Activated B cell treated with CpG ODN at 0.5 μM for 24 hours (primary cell): ENCODE results near the gene GABRB2. TPM values are rescaled to one million over a fixed set of nuclear protein-coding genes. Genes with fewer than 3 reads are reported as not detected.

Experiments
- ATAC-seq: fragments of 200-7000 bp; cut with Tn5 transposase; one replicate; pipeline ENCODE4 v1.10.0; 2021; ENCODE audit warnings: low read depth, mild to moderate bottlenecking, moderate library complexity
- CTCF ChIA-PET: fragments of 350-600 bp; sonication (Branson Sonifier 250); formaldehyde crosslinking; loops from one replicate; lab custom pipeline; 2021; ENCODE audit warnings: antibody characterized with exemption; lab: Charles Lee
- POLR2A ChIA-PET: fragments of 350-600 bp; sonication (Branson Sonifier 250); formaldehyde crosslinking; loops from one replicate; lab custom pipeline; 2021; ENCODE audit warnings: antibody characterized with exemption; lab: Charles Lee
- DNase-seq: peaks from one replicate; pipeline ENCODE4 v3.0.0; 2022
- H3K27ac Mint-ChIP-seq: one replicate; pipeline ENCODE4 v1.8.0; 2020; ENCODE audit warnings: mixed read lengths
- H3K27me3 Mint-ChIP-seq: one replicate; pipeline ENCODE4 v1.8.0; 2021; ENCODE audit warnings: mixed read lengths
- H3K36me3 Mint-ChIP-seq: one replicate; pipeline ENCODE4 v1.8.0; 2021; ENCODE audit warnings: low read depth, mixed read lengths
- H3K4me1 Mint-ChIP-seq: one replicate; pipeline ENCODE4 v1.8.0; 2021; ENCODE audit warnings: mixed read lengths
- H3K4me3 Mint-ChIP-seq: one replicate; pipeline ENCODE4 v1.8.0; 2020; ENCODE audit warnings: mild to moderate bottlenecking, mixed read lengths
- H3K9me3 Mint-ChIP-seq: one replicate; pipeline ENCODE4 v1.8.0; 2020; ENCODE audit warnings: mixed read lengths
- intact Hi-C: fragments of 100-400 bp; cut with micrococcal nuclease; formaldehyde crosslinking; loops from one replicate; pipeline ENCODE4 v1.15.1; 2024
- total RNA-seq: library from RNA; stranded (reverse); gene quantifications from 2 replicates; pipeline ENCODE4 v1.2.3, GENCODE V29; 2022
- TF ChIP-seq, protein P1 (sequence below): fragments of 200-600 bp; IDR thresholded peaks from one replicate; pipeline ENCODE4 v1.8.0; 2022; ENCODE audit warnings: antibody characterized with exemption, mild to moderate bottlenecking

Gene GABRB2
- total RNA-seq, 1 donor from 2014 or later, result not detected

DNA sequence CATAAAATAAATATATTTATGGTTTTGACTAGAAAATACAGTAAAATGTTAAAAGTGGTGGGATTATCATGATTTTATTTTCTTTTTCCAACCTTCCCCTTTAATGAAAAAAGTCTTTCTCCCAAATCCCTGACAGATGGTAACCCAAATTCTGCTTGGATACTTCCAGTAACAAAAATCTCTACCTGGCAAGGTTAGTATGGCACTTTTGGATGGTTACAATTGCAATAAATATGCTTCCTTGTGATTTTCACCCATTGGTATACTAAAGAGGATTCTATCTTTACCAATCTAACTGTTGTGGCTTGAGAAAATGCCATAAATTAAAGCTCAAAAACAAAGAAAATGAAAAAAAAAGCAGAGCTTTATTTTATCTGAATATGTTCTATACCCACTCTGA, 62.8 kb downstream of the GABRB2 start:
- H3K4me1 Mint-ChIP-seq, result no peaks in the 10 kb centered on the region
- ChIA-PET POLR2A (no interaction called here), CTCF (no interaction called here)
- ATAC-seq, result no peak
- no peaks in the 10 kb centered on the region for H3K9me3 Mint-ChIP-seq
- no peak overlapping the region for H3K4me3 Mint-ChIP-seq
- H3K27ac Mint-ChIP-seq, result no peak overlapping the region
- TF ChIP-seq, protein P1, sequence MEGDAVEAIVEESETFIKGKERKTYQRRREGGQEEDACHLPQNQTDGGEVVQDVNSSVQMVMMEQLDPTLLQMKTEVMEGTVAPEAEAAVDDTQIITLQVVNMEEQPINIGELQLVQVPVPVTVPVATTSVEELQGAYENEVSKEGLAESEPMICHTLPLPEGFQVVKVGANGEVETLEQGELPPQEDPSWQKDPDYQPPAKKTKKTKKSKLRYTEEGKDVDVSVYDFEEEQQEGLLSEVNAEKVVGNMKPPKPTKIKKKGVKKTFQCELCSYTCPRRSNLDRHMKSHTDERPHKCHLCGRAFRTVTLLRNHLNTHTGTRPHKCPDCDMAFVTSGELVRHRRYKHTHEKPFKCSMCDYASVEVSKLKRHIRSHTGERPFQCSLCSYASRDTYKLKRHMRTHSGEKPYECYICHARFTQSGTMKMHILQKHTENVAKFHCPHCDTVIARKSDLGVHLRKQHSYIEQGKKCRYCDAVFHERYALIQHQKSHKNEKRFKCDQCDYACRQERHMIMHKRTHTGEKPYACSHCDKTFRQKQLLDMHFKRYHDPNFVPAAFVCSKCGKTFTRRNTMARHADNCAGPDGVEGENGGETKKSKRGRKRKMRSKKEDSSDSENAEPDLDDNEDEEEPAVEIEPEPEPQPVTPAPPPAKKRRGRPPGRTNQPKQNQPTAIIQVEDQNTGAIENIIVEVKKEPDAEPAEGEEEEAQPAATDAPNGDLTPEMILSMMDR, result no peak
- no peak for DNase-seq
- no peaks in the 10 kb centered on the region for H3K36me3 Mint-ChIP-seq
- no peaks in the 10 kb centered on the region for H3K27me3 Mint-ChIP-seq
- intact Hi-C loops, result no loop called here

DNA sequence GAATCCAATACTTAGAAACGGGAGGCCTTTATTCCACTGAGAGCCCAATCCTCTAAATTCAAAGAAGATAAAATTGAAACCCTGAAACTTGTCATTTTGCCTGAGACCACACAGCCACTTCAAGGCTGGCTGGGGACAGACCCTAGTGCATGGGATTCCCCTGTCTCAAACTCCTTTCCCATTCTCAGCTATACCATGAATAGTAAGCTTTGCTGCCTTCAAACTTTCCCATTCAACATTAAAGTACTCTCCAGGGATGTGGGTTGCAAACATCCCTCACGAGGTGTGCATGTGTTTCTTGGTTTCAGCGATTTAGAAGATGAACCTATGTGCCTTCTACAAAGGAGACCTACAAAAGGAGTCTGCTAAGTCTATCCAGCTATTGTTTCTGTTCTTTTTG, 64.6 kb downstream of the GABRB2 start:
- ATAC-seq (no peak), DNase-seq (no peak)
- H3K27ac Mint-ChIP-seq, result no peak overlapping the region
- no peaks in the 10 kb centered on the region for H3K36me3 Mint-ChIP-seq
- no peaks in the 10 kb centered on the region for H3K4me1 Mint-ChIP-seq
- ChIA-PET POLR2A (no interaction called here), CTCF (no interaction called here)
- no peaks in the 10 kb centered on the region for H3K9me3 Mint-ChIP-seq
- intact Hi-C loops, result no loop called here
- H3K4me3 Mint-ChIP-seq, result no peak overlapping the region
- H3K27me3 Mint-ChIP-seq, result no peaks in the 10 kb centered on the region
- TF ChIP-seq, protein P1, result no peak

DNA sequence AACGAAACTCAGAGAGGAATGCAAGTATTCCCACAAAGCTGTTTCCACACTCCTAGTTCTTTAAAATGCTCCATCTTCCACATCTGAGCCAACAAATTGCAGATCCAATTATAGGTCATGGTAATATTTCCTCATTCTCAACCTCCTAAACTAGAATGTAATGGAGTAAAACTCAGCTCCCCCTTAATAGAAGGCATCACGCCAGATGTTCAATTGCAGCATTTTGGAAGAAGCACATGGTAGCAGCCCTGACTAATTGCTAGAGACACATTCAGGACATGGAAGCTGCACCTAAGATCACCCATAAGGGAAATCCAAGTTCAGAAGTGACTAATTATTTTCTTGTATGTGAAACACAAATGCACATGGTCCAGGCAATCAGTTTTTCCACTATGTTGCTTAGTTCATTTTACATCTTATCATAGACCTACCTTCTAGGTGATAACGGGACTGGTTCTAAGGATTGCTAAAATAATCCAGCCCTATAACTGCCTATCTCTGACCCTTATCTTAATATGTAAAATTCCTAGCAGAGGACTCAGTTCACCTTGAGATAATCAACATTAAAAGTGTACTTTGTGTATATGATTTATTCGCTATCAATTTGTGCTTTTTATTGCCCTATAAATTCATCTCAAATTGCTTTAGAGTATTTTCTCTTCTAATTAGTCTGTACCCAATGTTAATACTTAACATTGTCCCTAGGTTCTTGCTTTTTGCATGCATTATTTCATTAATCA, 75.1 kb downstream of the GABRB2 start:
- POLR2A ChIA-PET, result no interaction called here
- peaks cover 5% of the 10 kb centered on the region for H3K9me3 Mint-ChIP-seq

DNA sequence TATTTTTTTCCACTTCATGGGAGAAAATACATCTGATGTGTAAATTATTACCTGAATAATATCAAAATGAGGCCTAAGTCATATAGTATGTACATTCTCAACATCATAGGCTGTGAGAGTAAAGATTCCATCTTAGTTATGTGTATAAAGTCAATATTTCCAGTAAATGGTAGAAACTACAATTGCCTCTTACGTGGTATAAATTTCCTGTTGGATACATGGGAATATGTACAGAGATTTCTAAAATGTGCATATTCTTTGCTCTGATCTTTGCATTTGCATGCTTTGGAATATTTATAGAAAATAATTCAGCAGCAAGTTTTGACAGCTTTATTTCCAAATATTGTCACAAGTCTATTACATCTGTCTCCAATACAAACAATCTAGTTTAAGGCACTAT, 78.8 kb downstream of the GABRB2 start:
- TF ChIP-seq, protein P1, result no peak
- DNase-seq (no peak), ATAC-seq (no peak)
- POLR2A ChIA-PET, result no interaction called here
- H3K4me1 Mint-ChIP-seq, result no peaks in the 10 kb centered on the region
- H3K27me3 Mint-ChIP-seq, result no peaks in the 10 kb centered on the region
- no peaks in the 10 kb centered on the region for H3K9me3 Mint-ChIP-seq
- no peaks in the 10 kb centered on the region for H3K36me3 Mint-ChIP-seq
- H3K4me3 Mint-ChIP-seq, result no peak overlapping the region
- intact Hi-C loops, result no loop called here
- H3K27ac Mint-ChIP-seq, result no peak overlapping the region
- CTCF ChIA-PET, result no interaction called here

More for the DNA sequence above, 75.1 kb downstream of the GABRB2 start:
- intact Hi-C loops, result no loop called here
- DNase-seq (no peak), ATAC-seq (no peak)
- H3K36me3 Mint-ChIP-seq, result no peaks in the 10 kb centered on the region
- no peaks in the 10 kb centered on the region for H3K27me3 Mint-ChIP-seq
- CTCF ChIA-PET, result no interaction called here
- no peak overlapping the region for H3K4me3 Mint-ChIP-seq
- H3K4me1 Mint-ChIP-seq, result no peaks in the 10 kb centered on the region
- H3K27ac Mint-ChIP-seq, result no peak overlapping the region
- TF ChIP-seq, protein P1, result no peak

DNA sequence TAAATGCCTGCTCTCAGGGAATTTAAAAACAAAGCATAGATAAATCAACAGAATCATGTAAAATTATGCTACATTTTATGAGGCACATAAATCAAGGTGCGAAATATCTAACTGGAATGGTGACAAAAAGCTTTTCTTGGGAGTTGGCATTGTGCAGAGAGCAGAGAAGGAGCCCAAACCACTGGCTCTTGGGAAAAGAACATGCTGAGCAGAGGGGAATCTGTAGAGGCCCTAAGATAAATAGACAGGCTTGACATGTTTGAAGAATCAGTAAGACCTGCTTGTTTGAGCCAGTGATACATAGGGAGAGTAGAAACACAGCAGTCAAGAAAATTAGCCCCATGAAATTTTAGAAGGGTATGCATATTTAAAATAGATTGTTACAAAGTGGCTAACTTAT, 85.8 kb downstream of the GABRB2 start:
- TF ChIP-seq, protein P1, result no peak
- Mint-ChIP-seq H3K27me3 (no peaks in the 10 kb centered on the region), H3K4me3 (no peak overlapping the region), H3K9me3 (no peaks in the 10 kb centered on the region), H3K27ac (no peak overlapping the region), H3K4me1 (no peaks in the 10 kb centered on the region), H3K36me3 (no peaks in the 10 kb centered on the region)
- DNase-seq, result no peak
- ChIA-PET CTCF (no interaction called here), POLR2A (no interaction called here)
- intact Hi-C loops, result no loop called here
- no peak for ATAC-seq
